ENCODE data around the gene ING3.

- no peak for TF ChIP-seq CTCF (IDR thresholded peaks at IDR 0.05)
- TF ChIP-seq POLR2A (IDR thresholded peaks at IDR 0.05), result no peak
Observed at GRCh38 chr7:121008816-121009215, 58.2 kb downstream of the ING3 start.

Measured in adrenal gland (tissue), 5 donors.